ENCODE data around the gene SC5D.

Gene SC5D

GRCh38 chr11:121300313-121300971 is 7.9 kb downstream of the SC5D start:
- DNase-seq (ENCODE audit: low read depth), result peak; percentile 53
- TF ChIP-seq MYC (IDR thresholded peaks at IDR 0.05; ENCODE audit: low read depth, low read length) (no peak), MAX (IDR thresholded peaks at IDR 0.05; ENCODE audit: low read depth, low read length) (no peak), POLR2A (IDR thresholded peaks at IDR 0.05; ENCODE audit: extremely low read depth, insufficient read length) (no peak)
- TF ChIP-seq, protein P1, sequence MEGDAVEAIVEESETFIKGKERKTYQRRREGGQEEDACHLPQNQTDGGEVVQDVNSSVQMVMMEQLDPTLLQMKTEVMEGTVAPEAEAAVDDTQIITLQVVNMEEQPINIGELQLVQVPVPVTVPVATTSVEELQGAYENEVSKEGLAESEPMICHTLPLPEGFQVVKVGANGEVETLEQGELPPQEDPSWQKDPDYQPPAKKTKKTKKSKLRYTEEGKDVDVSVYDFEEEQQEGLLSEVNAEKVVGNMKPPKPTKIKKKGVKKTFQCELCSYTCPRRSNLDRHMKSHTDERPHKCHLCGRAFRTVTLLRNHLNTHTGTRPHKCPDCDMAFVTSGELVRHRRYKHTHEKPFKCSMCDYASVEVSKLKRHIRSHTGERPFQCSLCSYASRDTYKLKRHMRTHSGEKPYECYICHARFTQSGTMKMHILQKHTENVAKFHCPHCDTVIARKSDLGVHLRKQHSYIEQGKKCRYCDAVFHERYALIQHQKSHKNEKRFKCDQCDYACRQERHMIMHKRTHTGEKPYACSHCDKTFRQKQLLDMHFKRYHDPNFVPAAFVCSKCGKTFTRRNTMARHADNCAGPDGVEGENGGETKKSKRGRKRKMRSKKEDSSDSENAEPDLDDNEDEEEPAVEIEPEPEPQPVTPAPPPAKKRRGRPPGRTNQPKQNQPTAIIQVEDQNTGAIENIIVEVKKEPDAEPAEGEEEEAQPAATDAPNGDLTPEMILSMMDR (IDR thresholded peaks at IDR 0.05; ENCODE audit: low read depth, low read length), result no peak
- H3K4me3 ChIP-seq (ENCODE audit: low read depth, low read length), result no peak overlapping the region

- DNase-seq (ENCODE audit: low read depth), result no peak
These were observed 8.6 kb downstream of the SC5D start for GRCh38 chr11:121300972-121301699.

DNA sequence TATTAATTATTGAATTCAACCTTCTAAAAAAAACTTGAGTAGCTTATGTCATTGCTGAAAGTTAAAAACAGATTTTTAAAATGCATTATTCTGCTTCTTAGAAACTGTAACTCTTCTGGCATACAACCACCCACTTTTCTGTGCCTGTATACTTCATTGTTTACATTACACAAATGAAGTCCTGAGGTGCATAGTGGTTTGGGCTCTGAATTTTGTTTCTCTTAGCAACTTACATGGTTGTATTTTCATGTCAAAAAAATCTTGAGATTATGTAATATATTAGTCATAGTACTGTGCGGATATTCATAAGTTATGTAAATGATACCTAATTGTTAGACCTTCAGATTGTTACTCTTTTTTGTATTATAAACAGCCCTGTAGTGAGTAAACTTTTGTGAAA is 12.2 kb downstream of the SC5D start:
- no peak for DNase-seq (ENCODE audit: low read depth)
- no peak overlapping the region for H3K4me3 ChIP-seq (ENCODE audit: low read depth, low read length)
- TF ChIP-seq POLR2A (IDR thresholded peaks at IDR 0.05; ENCODE audit: extremely low read depth, insufficient read length) (no peak), MYC (IDR thresholded peaks at IDR 0.05; ENCODE audit: low read depth, low read length) (no peak), MAX (IDR thresholded peaks at IDR 0.05; ENCODE audit: low read depth, low read length) (no peak)

More at GRCh38 chr11:121300972-121301699, 8.6 kb downstream of the SC5D start:
- TF ChIP-seq POLR2A (IDR thresholded peaks at IDR 0.05; ENCODE audit: extremely low read depth, insufficient read length) (no peak), MAX (IDR thresholded peaks at IDR 0.05; ENCODE audit: low read depth, low read length) (no peak), MYC (IDR thresholded peaks at IDR 0.05; ENCODE audit: low read depth, low read length) (no peak)
- TF ChIP-seq, protein P1 (IDR thresholded peaks at IDR 0.05; ENCODE audit: low read depth, low read length), result no peak
- no peak overlapping the region for H3K4me3 ChIP-seq (ENCODE audit: low read depth, low read length)

DNA sequence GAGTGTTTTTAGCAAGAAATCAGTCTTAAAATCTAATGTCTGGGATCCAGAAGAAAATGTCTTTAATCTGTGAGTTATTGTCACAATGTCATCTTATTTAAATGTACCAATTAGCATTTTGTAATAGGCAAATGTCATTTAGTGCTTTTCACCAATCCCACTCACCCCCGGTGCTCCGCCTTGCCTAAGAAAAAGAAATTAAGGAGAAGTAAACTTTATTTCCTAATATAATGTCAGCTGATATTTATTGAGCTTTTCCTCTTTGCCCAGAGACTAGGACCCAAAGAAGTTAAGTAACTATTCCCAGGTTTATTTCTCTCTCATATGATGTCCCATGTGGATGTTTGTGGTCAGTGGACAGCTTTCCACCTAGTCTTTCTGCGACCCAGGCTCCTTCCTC is 16.2 kb downstream of the SC5D start:
- no peak for DNase-seq (ENCODE audit: low read depth)
- TF ChIP-seq MYC (IDR thresholded peaks at IDR 0.05; ENCODE audit: low read depth, low read length), result no peak

DNA sequence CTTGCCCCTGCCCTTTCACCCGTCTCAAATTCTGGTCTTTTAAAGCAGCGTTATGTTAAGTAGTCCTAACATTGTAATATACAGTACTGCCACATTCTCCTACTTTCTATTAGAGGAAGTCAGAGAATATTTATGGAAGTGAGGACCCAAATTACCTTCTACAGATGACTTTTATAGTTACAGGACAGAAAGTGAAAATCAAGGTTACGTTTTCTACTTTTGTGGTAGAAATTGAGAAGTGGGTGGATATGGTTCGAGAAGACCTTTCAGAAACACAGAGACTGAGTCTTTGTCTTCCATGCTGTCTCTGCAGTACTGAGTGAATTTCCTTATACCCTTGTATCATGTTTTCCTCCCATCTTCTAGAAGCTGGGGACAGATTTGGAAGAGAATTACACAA is 17.1 kb downstream of the SC5D start:
- DNase-seq (ENCODE audit: low read depth), result no peak
- H3K4me3 ChIP-seq (ENCODE audit: low read depth, low read length), result no peak overlapping the region
- TF ChIP-seq POLR2A (IDR thresholded peaks at IDR 0.05; ENCODE audit: extremely low read depth, insufficient read length), result no peak
- TF ChIP-seq, protein P1 (IDR thresholded peaks at IDR 0.05; ENCODE audit: low read depth, low read length), result no peak
- TF ChIP-seq MYC (IDR thresholded peaks at IDR 0.05; ENCODE audit: low read depth, low read length), result no peak
- no peak for TF ChIP-seq MAX (IDR thresholded peaks at IDR 0.05; ENCODE audit: low read depth, low read length)

More for the DNA sequence above, 16.2 kb downstream of the SC5D start:
- no peak overlapping the region for H3K4me3 ChIP-seq (ENCODE audit: low read depth, low read length)

- DNase-seq (ENCODE audit: low read depth), result no peak
- H3K4me3 ChIP-seq (ENCODE audit: low read depth, low read length), result no peak overlapping the region
These were observed 18.3 kb downstream of the SC5D start for GRCh38 chr11:121310908-121311307.

More at GRCh38 chr11:121310908-121311307, 18.3 kb downstream of the SC5D start:
- no peak for TF ChIP-seq MYC (IDR thresholded peaks at IDR 0.05; ENCODE audit: low read depth, low read length)
- TF ChIP-seq POLR2A (IDR thresholded peaks at IDR 0.05; ENCODE audit: extremely low read depth, insufficient read length), result no peak
- TF ChIP-seq MAX (IDR thresholded peaks at IDR 0.05; ENCODE audit: low read depth, low read length), result no peak
- TF ChIP-seq, protein P1 (IDR thresholded peaks at IDR 0.05; ENCODE audit: low read depth, low read length), result no peak
